ENCODE results near the gene DZANK1.
"Not testable (repeated sequence)": the region's sequence is repeated elsewhere in the genome, so short reads cannot be mapped to it uniquely, and the experiment has no call there.

- TF ChIP-seq HOMEZ (CRISPR knock-in tag; IDR thresholded peaks at IDR 0.05); ZNF143 (CRISPR knock-in tag; IDR thresholded peaks at IDR 0.05); CBX3 (IDR thresholded peaks at IDR 0.05; ENCODE audit: borderline replicate concordance in 1 of 2, low read length in 2 of 2); ZNF668 (CRISPR knock-in tag; IDR thresholded peaks at IDR 0.05); NCOA1 (IDR thresholded peaks at IDR 0.05; ENCODE audit: low read depth); NRF1 (conservative IDR thresholded peaks at IDR 0.05 in 1 of 2, IDR thresholded peaks at IDR 0.05 in 1 of 2): not testable (repeated sequence)
Measured at GRCh38 chr20:18398713-18399112, 68.1 kb downstream of the DZANK1 start.
